ENCODE measurements around the gene PRUNE1. TPM values are rescaled to one million over a fixed set of nuclear protein-coding genes. Genes with fewer than 3 reads are reported as not detected.
A peak's percentile ranks its signal among the peaks of the same experiment; 100 is the strongest.

PRUNE1 gene
- 16.3 and 16.9 TPM in 2 replicates for polyA plus RNA-seq (2013)

- H3K36me3 ChIP-seq (ENCODE audit: control insufficient read depth in 1 of 2, insufficient read depth in 2 of 2, low read length in 2 of 2): no peaks in the 10 kb centered on the region
- H2AK5ac ChIP-seq (ENCODE audit: low read length): peak within 1 kb of the TSS; percentile 33
- H3K27ac ChIP-seq (ENCODE audit: low read depth, low read length): no peak within 1 kb of the TSS
- WGBS (ENCODE audit: extremely low coverage, insufficient coverage, insufficient read length): no CpG with 5 or more reads among the region's 69 CpGs
- H4K12ac ChIP-seq (ENCODE audit: low read depth, low read length): peak within 1 kb of the TSS; percentile 72
- no peaks in the 10 kb centered on the region for H3K9me3 ChIP-seq (ENCODE audit: insufficient read depth, low read depth, low read length)
- peak within 1 kb of the TSS; percentile 88 for H3K4me2 ChIP-seq (ENCODE audit: low read length)
- peaks cover 4% of the 10 kb centered on the region for H3K79me2 ChIP-seq (ENCODE audit: control insufficient read depth, insufficient read depth, low read length, poor library complexity)
- peak within 1 kb of the TSS; percentile 21 for H3K9ac ChIP-seq (ENCODE audit: low read length)
- peak within 1 kb of the TSS; percentile 12 for H2BK12ac ChIP-seq (ENCODE audit: low read length)
- H3K27me3 ChIP-seq (ENCODE audit: insufficient read depth, low read length): no peaks in the 10 kb centered on the region
- peak; percentile 99 to 100 for DNase-seq
- H3K23ac ChIP-seq (ENCODE audit: low read length): no peak within 1 kb of the TSS
- H3K14ac ChIP-seq (ENCODE audit: low read length): peak within 1 kb of the TSS; percentile 89
- H4K91ac ChIP-seq (ENCODE audit: low read depth, low read length): peak within 1 kb of the TSS; percentile 78
- H3K4me3 ChIP-seq (ENCODE audit: low read depth, low read length): peak within 1 kb of the TSS; percentile 84
- H2AFZ ChIP-seq (ENCODE audit: insufficient read depth, low read length, poor library complexity): peak within 1 kb of the TSS; percentile 38
- H3K79me1 ChIP-seq (ENCODE audit: low read length): peaks cover 5% of the 10 kb centered on the region
- H3K18ac ChIP-seq (ENCODE audit: low read length): peak within 1 kb of the TSS; percentile 93
- peaks cover 6 to 8% of the 10 kb centered on the region in 2 experiments for H3K4me1 ChIP-seq (ENCODE audit: control insufficient read depth in 1 of 2, insufficient read depth in 2 of 2, low read length in 2 of 2)
- H2BK120ac ChIP-seq (ENCODE audit: insufficient read depth, low read length, poor library complexity): peak within 1 kb of the TSS; percentile 48
- peak within 1 kb of the TSS; percentile 68 for H3K4ac ChIP-seq (ENCODE audit: low read depth, low read length)
- peak within 1 kb of the TSS; percentile 44 for H2BK5ac ChIP-seq (ENCODE audit: low read depth, low read length, poor library complexity)
- peak within 1 kb of the TSS; percentile 85 for H4K8ac ChIP-seq (ENCODE audit: low read depth, low read length)
Observed at GRCh38 chr1:151008244-151009205, at the start of gene PRUNE1. Gene PRUNE1 (plus strand): TSS chr1:151008449. CDS start chr1:151008633, 184 bp downstream.

- H3K4me1 ChIP-seq (ENCODE audit: control insufficient read depth in 1 of 2, insufficient read depth in 2 of 2, low read length in 2 of 2): peaks cover 12 to 19% of the 10 kb centered on the region in 2 experiments
- H3K4ac ChIP-seq (ENCODE audit: low read depth, low read length): no peak overlapping the region
- H2AK5ac ChIP-seq (ENCODE audit: low read length): no peak overlapping the region
- no peaks in the 10 kb centered on the region for H3K27me3 ChIP-seq (ENCODE audit: insufficient read depth, low read length)
- H2BK12ac ChIP-seq (ENCODE audit: low read length): no peak overlapping the region
- H3K9ac ChIP-seq (ENCODE audit: low read length): no peak overlapping the region
- no CpG with 5 or more reads among the region's 7 CpGs for WGBS (ENCODE audit: extremely low coverage, insufficient coverage, insufficient read length)
- H4K8ac ChIP-seq (ENCODE audit: low read depth, low read length): no peak overlapping the region
- DNase-seq: no peak
- H2BK5ac ChIP-seq (ENCODE audit: low read depth, low read length, poor library complexity): no peak overlapping the region
- no peaks in the 10 kb centered on the region for H3K9me3 ChIP-seq (ENCODE audit: insufficient read depth, low read depth, low read length)
- no peak overlapping the region for H3K23ac ChIP-seq (ENCODE audit: low read length)
- H3K79me1 ChIP-seq (ENCODE audit: low read length): no peaks in the 10 kb centered on the region
- H2AFZ ChIP-seq (ENCODE audit: insufficient read depth, low read length, poor library complexity): no peak overlapping the region
- peaks cover 33 to 41% of the 10 kb centered on the region in 2 experiments for H3K36me3 ChIP-seq (ENCODE audit: control insufficient read depth in 1 of 2, insufficient read depth in 2 of 2, low read length in 2 of 2)
- H3K14ac ChIP-seq (ENCODE audit: low read length): no peak overlapping the region
- H4K12ac ChIP-seq (ENCODE audit: low read depth, low read length): no peak overlapping the region
- no peak overlapping the region for H3K4me3 ChIP-seq (ENCODE audit: low read depth, low read length)
- no peak overlapping the region for H2BK120ac ChIP-seq (ENCODE audit: insufficient read depth, low read length, poor library complexity)
- no peak overlapping the region for H3K27ac ChIP-seq (ENCODE audit: low read depth, low read length)
- H4K91ac ChIP-seq (ENCODE audit: low read depth, low read length): no peak overlapping the region
- H3K79me2 ChIP-seq (ENCODE audit: control insufficient read depth, insufficient read depth, low read length, poor library complexity): no peaks in the 10 kb centered on the region
- H3K4me2 ChIP-seq (ENCODE audit: low read length): no peak overlapping the region
- no peak overlapping the region for H3K18ac ChIP-seq (ENCODE audit: low read length)
Observed at GRCh38 chr1:150960646-150961045, 47.6 kb upstream of the PRUNE1 start.

DNA sequence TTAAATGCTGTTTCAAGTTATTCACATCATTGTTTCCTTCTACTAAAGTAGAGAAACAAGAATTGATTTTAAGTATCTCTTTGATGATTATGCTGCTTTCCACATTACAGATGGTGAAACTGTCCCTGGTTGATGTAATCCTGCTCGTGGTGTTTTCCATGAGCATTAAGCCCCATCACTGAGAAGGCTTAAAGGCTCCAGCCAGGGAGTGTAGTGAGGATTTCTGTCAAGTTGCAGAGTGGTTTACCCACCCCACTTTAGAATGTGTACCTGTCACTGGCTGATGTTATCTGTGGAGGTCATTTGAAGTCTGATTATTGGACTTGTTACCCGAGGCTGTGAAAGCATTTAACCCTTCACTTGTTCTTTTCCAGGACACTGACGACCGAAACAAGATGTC lies 46.5 kb upstream of the PRUNE1 start:
- no peak overlapping the region for H3K18ac ChIP-seq (ENCODE audit: low read length)
- H3K79me2 ChIP-seq (ENCODE audit: control insufficient read depth, insufficient read depth, low read length, poor library complexity): no peaks in the 10 kb centered on the region
- H3K36me3 ChIP-seq (ENCODE audit: control insufficient read depth in 1 of 2, insufficient read depth in 2 of 2, low read length in 2 of 2): peaks cover 39 to 52% of the 10 kb centered on the region in 2 experiments
- no peak overlapping the region for H4K91ac ChIP-seq (ENCODE audit: low read depth, low read length)
- DNase-seq: no peak
- H3K4me1 ChIP-seq (ENCODE audit: control insufficient read depth in 1 of 2, insufficient read depth in 2 of 2, low read length in 2 of 2): peaks cover 12 to 19% of the 10 kb centered on the region in 2 experiments
- H3K14ac ChIP-seq (ENCODE audit: low read length): no peak overlapping the region
- no peak overlapping the region for H3K4me2 ChIP-seq (ENCODE audit: low read length)
- H2AK5ac ChIP-seq (ENCODE audit: low read length): no peak overlapping the region
- H3K23ac ChIP-seq (ENCODE audit: low read length): no peak overlapping the region
- H3K4ac ChIP-seq (ENCODE audit: low read depth, low read length): no peak overlapping the region
- H2BK12ac ChIP-seq (ENCODE audit: low read length): no peak overlapping the region
- no peak overlapping the region for H3K4me3 ChIP-seq (ENCODE audit: low read depth, low read length)
- H2AFZ ChIP-seq (ENCODE audit: insufficient read depth, low read length, poor library complexity): no peak overlapping the region
- no peak overlapping the region for H2BK120ac ChIP-seq (ENCODE audit: insufficient read depth, low read length, poor library complexity)
- H3K9me3 ChIP-seq (ENCODE audit: insufficient read depth, low read depth, low read length): no peaks in the 10 kb centered on the region
- no peaks in the 10 kb centered on the region for H3K79me1 ChIP-seq (ENCODE audit: low read length)
- no peak overlapping the region for H3K27ac ChIP-seq (ENCODE audit: low read depth, low read length)
- H4K12ac ChIP-seq (ENCODE audit: low read depth, low read length): no peak overlapping the region
- no peak overlapping the region for H4K8ac ChIP-seq (ENCODE audit: low read depth, low read length)
- H3K27me3 ChIP-seq (ENCODE audit: insufficient read depth, low read length): no peaks in the 10 kb centered on the region
- H3K9ac ChIP-seq (ENCODE audit: low read length): no peak overlapping the region
- no peak overlapping the region for H2BK5ac ChIP-seq (ENCODE audit: low read depth, low read length, poor library complexity)
- no CpG with 5 or more reads among the region's 4 CpGs for WGBS (ENCODE audit: extremely low coverage, insufficient coverage, insufficient read length)

DNA sequence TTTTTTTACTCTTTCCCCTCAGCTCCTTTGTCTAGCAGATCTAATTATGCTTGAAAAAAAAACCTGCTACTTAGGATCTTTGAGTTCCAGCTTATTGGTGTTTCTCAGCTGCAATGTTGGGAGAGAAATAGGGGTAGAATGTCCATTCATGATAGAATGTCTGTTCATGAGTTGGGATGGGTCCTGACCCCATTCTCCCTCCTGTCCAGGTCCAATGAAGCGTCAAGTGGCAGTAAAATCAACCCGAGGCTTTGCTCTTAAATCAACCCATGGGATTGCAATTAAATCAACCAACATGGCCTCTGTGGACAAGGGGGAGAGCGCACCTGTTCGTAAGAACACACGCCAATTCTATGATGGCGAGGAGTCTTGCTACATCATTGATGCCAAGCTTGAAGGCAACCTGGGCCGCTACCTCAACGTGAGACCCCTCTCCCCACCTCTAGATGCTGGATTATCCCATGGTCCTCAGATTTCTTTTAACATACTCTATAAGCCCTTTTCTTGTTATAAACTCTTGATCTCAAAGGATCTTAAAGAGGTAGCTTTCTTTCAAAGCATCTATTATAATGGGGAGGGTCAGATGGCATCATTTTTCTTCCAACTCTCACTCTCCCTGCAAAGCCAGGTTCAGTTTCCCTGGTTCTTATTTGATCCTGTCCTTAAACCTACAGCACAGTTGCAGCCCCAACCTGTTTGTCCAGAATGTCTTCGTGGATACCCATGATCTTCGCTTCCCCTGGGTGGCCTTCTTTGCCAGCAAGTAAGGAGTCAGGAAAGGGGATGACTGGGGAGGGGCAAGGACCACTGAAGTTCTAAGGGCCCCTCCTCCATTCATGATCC lies 44.7 kb upstream of the PRUNE1 start:
- peaks cover 48 to 66% of the 10 kb centered on the region in 2 experiments for H3K36me3 ChIP-seq (ENCODE audit: control insufficient read depth in 1 of 2, insufficient read depth in 2 of 2, low read length in 2 of 2)
- H4K91ac ChIP-seq (ENCODE audit: low read depth, low read length): no peak overlapping the region
- no peak overlapping the region for H3K14ac ChIP-seq (ENCODE audit: low read length)
- no peak overlapping the region for H4K12ac ChIP-seq (ENCODE audit: low read depth, low read length)
- no peak overlapping the region for H2AFZ ChIP-seq (ENCODE audit: insufficient read depth, low read length, poor library complexity)
- no peak overlapping the region for H2BK5ac ChIP-seq (ENCODE audit: low read depth, low read length, poor library complexity)
- no peak overlapping the region for H3K9ac ChIP-seq (ENCODE audit: low read length)
- H3K4me3 ChIP-seq (ENCODE audit: low read depth, low read length): no peak overlapping the region
- peaks cover 12 to 19% of the 10 kb centered on the region in 2 experiments for H3K4me1 ChIP-seq (ENCODE audit: control insufficient read depth in 1 of 2, insufficient read depth in 2 of 2, low read length in 2 of 2)
- no CpG with 5 or more reads among the region's 10 CpGs for WGBS (ENCODE audit: extremely low coverage, insufficient coverage, insufficient read length)
- H2BK120ac ChIP-seq (ENCODE audit: insufficient read depth, low read length, poor library complexity): no peak overlapping the region
- H3K27ac ChIP-seq (ENCODE audit: low read depth, low read length): peak overlapping the region; percentile 3
- no peaks in the 10 kb centered on the region for H3K27me3 ChIP-seq (ENCODE audit: insufficient read depth, low read length)
- no peak overlapping the region for H4K8ac ChIP-seq (ENCODE audit: low read depth, low read length)
- DNase-seq: no peak
- no peaks in the 10 kb centered on the region for H3K9me3 ChIP-seq (ENCODE audit: insufficient read depth, low read depth, low read length)
- H3K79me2 ChIP-seq (ENCODE audit: control insufficient read depth, insufficient read depth, low read length, poor library complexity): no peaks in the 10 kb centered on the region
- H2AK5ac ChIP-seq (ENCODE audit: low read length): no peak overlapping the region
- no peak overlapping the region for H3K4ac ChIP-seq (ENCODE audit: low read depth, low read length)
- H3K4me2 ChIP-seq (ENCODE audit: low read length): no peak overlapping the region
- no peak overlapping the region for H2BK12ac ChIP-seq (ENCODE audit: low read length)
- no peak overlapping the region for H3K23ac ChIP-seq (ENCODE audit: low read length)
- no peaks in the 10 kb centered on the region for H3K79me1 ChIP-seq (ENCODE audit: low read length)
- no peak overlapping the region for H3K18ac ChIP-seq (ENCODE audit: low read length)

All from trophoblast cell (in vitro differentiated cells and primary cell).